HAP-1 (cell line): Measurements from ENCODE around the gene ZSWIM5.
"Not testable (repeated sequence)": the region's sequence is repeated elsewhere in the genome, so short reads cannot be mapped to it uniquely, and the experiment has no call there.

Source experiments
- DNase-seq, 2 experiments: peaks; one replicate each; pipeline ENCODE4 v3.0.0-alpha.2; 2016 to 2020; ENCODE audit warnings: low spot score in 2 of 2
- H3K27me3 ChIP-seq: fragments of 250-450 bp; sonication (Bioruptor Pico); 2 replicates; pipeline ENCODE4 v1.5.1; 2020; ENCODE audit warnings: low read depth, mild to moderate bottlenecking, moderate library complexity
- H3K36me3 ChIP-seq: fragments of 250-450 bp; sonication (Bioruptor Pico); replicated peaks from 2 replicates; pipeline ENCODE4 v1.5.1; 2020; ENCODE audit warnings: mild to moderate bottlenecking
- H3K4me1 ChIP-seq: fragments of 250-450 bp; sonication (Bioruptor Pico); 2 replicates; pipeline ENCODE4 v1.5.1; 2020; ENCODE audit warnings: mild to moderate bottlenecking
- H3K4me3 ChIP-seq: fragments of 250-450 bp; sonication (Bioruptor Pico); 2 replicates; pipeline ENCODE4 v1.5.1; 2020; ENCODE audit warnings: mild to moderate bottlenecking, moderate library complexity
- H3K9me3 ChIP-seq: fragments of 250-450 bp; sonication (Bioruptor Pico); 2 replicates; pipeline ENCODE4 v1.5.1; 2020; ENCODE audit warnings: mild to moderate bottlenecking, moderate library complexity
- in situ Hi-C: fragments of 300-500 bp; cut with MboI; formaldehyde crosslinking; loops from 3 replicates; pipeline ENCODE4 v1.14.3; 2020; ENCODE audit warnings: low sequenced_read_pairs, inconsistent platforms, mixed read lengths

ZSWIM5 gene

DNA sequence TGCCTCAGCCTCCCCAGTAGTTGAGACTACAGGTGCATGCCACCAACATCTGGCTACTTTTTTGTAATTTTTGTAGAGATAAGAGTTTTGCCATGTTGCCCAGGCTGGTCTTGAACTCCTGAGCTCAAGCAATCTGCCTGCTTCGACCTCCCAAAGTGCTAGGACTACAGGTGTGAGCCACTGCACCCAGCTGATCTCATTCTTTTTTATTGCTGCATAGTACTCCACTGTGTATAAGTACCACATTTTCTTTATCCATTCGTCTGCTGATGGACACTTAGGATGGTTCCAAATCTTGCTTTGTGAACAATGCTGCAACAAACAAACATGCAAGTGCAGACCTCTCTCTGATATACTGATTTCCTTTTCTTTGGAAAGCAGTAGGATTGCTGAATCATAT is 134.8 kb downstream of the ZSWIM5 start:
- in situ Hi-C loops: no loop called here
- no peak for DNase-seq

GRCh38 chr1:45067806-45068205 is 138.6 kb downstream of the ZSWIM5 start:
- Histone ChIP-seq H3K9me3 (no peaks in the 10 kb centered on the region), H3K4me3 (no peak overlapping the region), H3K36me3 (no peaks in the 10 kb centered on the region), H3K27me3 (no peaks in the 10 kb centered on the region), H3K4me1 (no peaks in the 10 kb centered on the region)
- in situ Hi-C loops: no loop called here
- no peak for DNase-seq

More for the DNA sequence above, 134.8 kb downstream of the ZSWIM5 start:
- H3K4me1 ChIP-seq: no peaks in the 10 kb centered on the region
- H3K36me3 ChIP-seq: no peaks in the 10 kb centered on the region
- H3K27me3 ChIP-seq: no peaks in the 10 kb centered on the region
- H3K4me3 ChIP-seq: no peak overlapping the region
- no peaks in the 10 kb centered on the region for H3K9me3 ChIP-seq

- Histone ChIP-seq H3K27me3 (no peaks in the 10 kb centered on the region), H3K9me3 (no peaks in the 10 kb centered on the region), H3K4me1 (no peaks in the 10 kb centered on the region), H3K4me3 (no peak overlapping the region), H3K36me3 (no peaks in the 10 kb centered on the region)
- no peak for DNase-seq
- in situ Hi-C loops: no loop called here
Observed at GRCh38 chr1:45065083-45065482, 141.3 kb downstream of the ZSWIM5 start.

DNA sequence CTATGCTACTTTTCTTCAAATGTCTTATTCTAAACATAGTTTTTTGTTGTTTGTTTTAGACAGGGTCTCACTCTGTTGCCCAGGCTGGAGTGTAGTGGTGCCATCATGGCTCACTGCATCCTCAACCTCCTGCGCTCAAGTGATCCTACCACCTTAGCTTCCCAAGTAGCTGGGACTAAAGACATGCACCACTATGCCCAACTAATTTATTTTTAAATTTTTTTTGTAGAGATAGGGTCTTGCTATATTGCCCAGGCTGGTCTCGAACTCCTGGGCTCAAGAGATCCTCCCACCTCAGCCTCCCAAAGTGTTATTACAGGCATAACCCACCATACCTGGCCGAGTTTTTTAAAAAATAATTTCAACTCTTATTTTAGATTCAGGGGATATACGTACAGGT is 143.9 kb downstream of the ZSWIM5 start:
- DNase-seq, H3K27me3 ChIP-seq, in situ Hi-C loops, H3K9me3 ChIP-seq, H3K4me3 ChIP-seq, H3K4me1 ChIP-seq, H3K36me3 ChIP-seq: not testable (repeated sequence)

GRCh38 chr1:45059829-45060228 is 146.6 kb downstream of the ZSWIM5 start:
- no peak overlapping the region for H3K4me3 ChIP-seq
- in situ Hi-C loops: no loop called here
- no peaks in the 10 kb centered on the region for H3K9me3 ChIP-seq

DNA sequence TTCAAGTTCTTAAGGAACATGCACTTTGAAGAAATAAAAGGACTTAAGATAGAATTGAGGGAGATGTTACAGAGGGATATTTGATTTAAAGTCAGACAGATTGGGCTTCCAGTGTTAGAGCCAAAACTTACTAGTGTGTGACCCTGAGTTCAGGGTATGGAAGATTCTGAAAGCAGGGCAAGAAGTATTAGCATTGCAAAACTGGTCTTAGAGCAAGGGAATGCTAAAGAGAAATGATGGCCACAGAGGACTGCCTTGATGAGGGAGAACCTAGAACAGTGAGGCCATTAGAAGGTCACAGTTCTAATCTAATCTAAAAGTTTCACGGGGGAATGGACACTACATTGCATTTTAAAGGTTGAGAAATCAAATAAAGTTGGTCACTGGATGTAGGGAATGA is 148.9 kb downstream of the ZSWIM5 start:
- H3K4me1 ChIP-seq: no peaks in the 10 kb centered on the region
- no peak overlapping the region for H3K4me3 ChIP-seq
- H3K36me3 ChIP-seq: no peaks in the 10 kb centered on the region
- H3K27me3 ChIP-seq: no peaks in the 10 kb centered on the region
- DNase-seq: no peak
- in situ Hi-C loops: no loop called here
- no peaks in the 10 kb centered on the region for H3K9me3 ChIP-seq

More at GRCh38 chr1:45059829-45060228, 146.6 kb downstream of the ZSWIM5 start:
- H3K36me3 ChIP-seq: no peaks in the 10 kb centered on the region
- H3K4me1 ChIP-seq: no peaks in the 10 kb centered on the region
- DNase-seq: no peak
- no peaks in the 10 kb centered on the region for H3K27me3 ChIP-seq

- Histone ChIP-seq H3K4me1 (no peaks in the 10 kb centered on the region), H3K27me3 (no peaks in the 10 kb centered on the region), H3K9me3 (no peaks in the 10 kb centered on the region), H3K36me3 (no peaks in the 10 kb centered on the region), H3K4me3 (no peak overlapping the region)
- no peak for DNase-seq
- in situ Hi-C loops: no loop called here
Observed at GRCh38 chr1:45051005-45051772, 155.2 kb downstream of the ZSWIM5 start.

GRCh38 chr1:45047032-45047431 is 159.4 kb downstream of the ZSWIM5 start:
- Histone ChIP-seq H3K4me3 (no peak overlapping the region), H3K9me3 (no peaks in the 10 kb centered on the region), H3K27me3 (no peaks in the 10 kb centered on the region), H3K4me1 (no peaks in the 10 kb centered on the region), H3K36me3 (no peaks in the 10 kb centered on the region)
- DNase-seq: no peak
- in situ Hi-C loops: no loop called here

GRCh38 chr1:45044916-45045315 is 161.5 kb downstream of the ZSWIM5 start:
- H3K4me3 ChIP-seq: no peak overlapping the region
- no peaks in the 10 kb centered on the region for H3K9me3 ChIP-seq
- no peak for DNase-seq
- no peaks in the 10 kb centered on the region for H3K27me3 ChIP-seq
- in situ Hi-C loops: no loop called here
- no peaks in the 10 kb centered on the region for H3K4me1 ChIP-seq
- no peaks in the 10 kb centered on the region for H3K36me3 ChIP-seq

GRCh38 chr1:45043094-45043493 is 163.3 kb downstream of the ZSWIM5 start:
- in situ Hi-C loops: no loop called here
- Histone ChIP-seq H3K36me3 (no peaks in the 10 kb centered on the region), H3K4me1 (no peaks in the 10 kb centered on the region), H3K4me3 (no peak overlapping the region), H3K27me3 (no peaks in the 10 kb centered on the region), H3K9me3 (no peaks in the 10 kb centered on the region)
- no peak for DNase-seq

DNA sequence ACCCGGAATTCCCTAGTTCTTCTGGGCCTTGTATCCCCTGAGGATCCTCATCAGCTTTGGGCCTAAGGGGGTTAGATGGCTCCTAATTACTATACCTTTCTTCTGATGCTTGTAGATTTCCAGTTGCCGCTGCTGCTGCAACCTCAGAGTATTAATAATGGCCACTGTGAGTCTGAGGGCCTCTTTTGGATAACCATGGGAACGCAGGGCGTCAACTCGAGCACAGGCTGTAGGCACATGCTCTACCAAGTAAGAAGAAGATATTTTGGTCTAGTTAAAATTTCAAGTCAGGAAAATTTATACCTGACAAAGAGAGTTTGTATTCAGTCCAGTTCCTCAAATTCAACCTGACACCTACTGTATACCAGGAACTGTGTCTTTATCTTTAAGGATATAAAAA is 166.1 kb downstream of the ZSWIM5 start:
- no peak for DNase-seq
- in situ Hi-C loops: no loop called here
- H3K4me3 ChIP-seq: no peak overlapping the region
- H3K36me3 ChIP-seq: no peaks in the 10 kb centered on the region
- no peaks in the 10 kb centered on the region for H3K4me1 ChIP-seq
- no peaks in the 10 kb centered on the region for H3K9me3 ChIP-seq
- no peaks in the 10 kb centered on the region for H3K27me3 ChIP-seq

- Histone ChIP-seq H3K9me3 (no peaks in the 10 kb centered on the region), H3K36me3 (no peaks in the 10 kb centered on the region), H3K4me3 (no peak overlapping the region), H3K4me1 (no peaks in the 10 kb centered on the region), H3K27me3 (no peaks in the 10 kb centered on the region)
- no peak for DNase-seq
- in situ Hi-C loops: no loop called here
Observed at GRCh38 chr1:45038661-45039364, 167.6 kb downstream of the ZSWIM5 start.

DNA sequence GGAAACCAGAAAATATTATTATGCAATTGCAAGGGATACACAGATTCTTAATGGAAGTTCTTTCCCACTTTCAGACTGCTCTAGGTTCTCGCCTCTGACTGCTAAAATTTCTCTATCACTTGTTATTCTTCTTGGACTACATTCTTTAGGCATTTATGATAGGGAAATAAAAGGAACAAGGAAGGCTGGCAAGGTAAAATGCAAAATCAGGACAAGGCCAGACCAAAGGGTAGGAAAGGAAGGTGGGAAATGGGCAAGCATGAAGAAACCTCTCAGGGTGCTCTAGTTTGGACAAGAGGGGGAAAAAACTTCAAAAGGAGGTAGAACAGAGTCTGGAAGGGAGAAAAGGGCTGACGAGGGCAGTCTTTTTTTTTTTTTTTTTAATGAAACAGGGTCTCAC is 168.2 kb downstream of the ZSWIM5 start:
- in situ Hi-C loops: no loop called here
- Histone ChIP-seq H3K36me3 (no peaks in the 10 kb centered on the region), H3K4me3 (no peak overlapping the region), H3K27me3 (no peaks in the 10 kb centered on the region), H3K9me3 (no peaks in the 10 kb centered on the region), H3K4me1 (no peaks in the 10 kb centered on the region)
- DNase-seq: no peak

DNA sequence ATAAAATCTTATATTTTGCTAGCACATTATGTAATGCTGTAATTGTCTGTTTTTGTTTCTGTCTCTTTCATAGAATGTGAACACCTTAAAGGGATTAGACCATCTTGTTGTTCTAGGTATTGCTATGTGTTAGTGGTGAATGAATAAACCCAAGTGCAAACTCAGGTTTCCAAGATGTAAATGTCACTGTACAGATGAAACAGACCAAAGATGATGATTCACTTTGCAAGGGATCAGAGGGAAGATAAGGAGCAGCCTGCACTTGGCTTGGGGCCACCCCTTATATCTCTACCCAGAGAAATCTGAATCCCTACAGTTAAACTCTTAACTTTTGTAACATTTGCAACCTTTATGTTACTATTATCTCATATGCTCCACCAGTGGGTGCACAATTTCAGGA is 168.9 kb downstream of the ZSWIM5 start:
- Histone ChIP-seq H3K4me1 (no peaks in the 10 kb centered on the region), H3K4me3 (no peak overlapping the region), H3K27me3 (no peaks in the 10 kb centered on the region), H3K9me3 (no peaks in the 10 kb centered on the region), H3K36me3 (no peaks in the 10 kb centered on the region)
- DNase-seq: no peak
- in situ Hi-C loops: no loop called here
